AML-193 (cell line): ENCODE measurements around the gene PCDHGA1.

ENCODE experiments used
- DNase-seq, 2 experiments: peaks; one replicate each; lab custom pipeline; 2025; lab: John Stamatoyannopoulos, UW

PCDHGA1 gene

GRCh38 chr5:141492168-141492885, 162.0 kb downstream of the PCDHGA1 start:
- no peak for DNase-seq

GRCh38 chr5:141493500-141494422, 163.4 kb downstream of the PCDHGA1 start:
- DNase-seq, result no peak

- DNase-seq, result no peak
These were observed 164.6 kb downstream of the PCDHGA1 start for GRCh38 chr5:141494761-141495452.

GRCh38 chr5:141495453-141495811, 165.1 kb downstream of the PCDHGA1 start:
- no peak for DNase-seq

- DNase-seq, result no peak
These were observed 165.7 kb downstream of the PCDHGA1 start for GRCh38 chr5:141496038-141496437.

- no peak for DNase-seq
These were observed 171.4 kb downstream of the PCDHGA1 start for GRCh38 chr5:141501761-141502160.

GRCh38 chr5:141503681-141504080, 173.4 kb downstream of the PCDHGA1 start:
- no peak for DNase-seq

GRCh38 chr5:141504216-141504615, 173.9 kb downstream of the PCDHGA1 start:
- DNase-seq, result no peak

GRCh38 chr5:141506381-141507155, 176.3 kb downstream of the PCDHGA1 start:
- DNase-seq, result no peak

GRCh38 chr5:141507387-141508091, 177.2 kb downstream of the PCDHGA1 start:
- DNase-seq, result no peak

GRCh38 chr5:141508440-141508797, 178.1 kb downstream of the PCDHGA1 start:
- no peak for DNase-seq

GRCh38 chr5:141508798-141509611, 178.7 kb downstream of the PCDHGA1 start:
- DNase-seq, result no peak

- DNase-seq, result no peak
These were observed 179.8 kb downstream of the PCDHGA1 start for GRCh38 chr5:141510160-141510559.

- DNase-seq, result no peak
These were observed 180.7 kb downstream of the PCDHGA1 start for GRCh38 chr5:141510850-141511601.

- DNase-seq, result no peak
These were observed 181.5 kb downstream of the PCDHGA1 start for GRCh38 chr5:141511771-141512325.

- DNase-seq, result peak; percentile 3 to 9
These were observed 182.1 kb downstream of the PCDHGA1 start for GRCh38 chr5:141512390-141512910.

GRCh38 chr5:141512911-141513626, 182.8 kb downstream of the PCDHGA1 start:
- DNase-seq, result no peak

- DNase-seq, result no peak
These were observed 183.5 kb downstream of the PCDHGA1 start for GRCh38 chr5:141513627-141514329.
